Upper lobe of left lung (tissue), 6 donors: ENCODE data around the gene MINDY1. TPM values are rescaled to one million over a fixed set of nuclear protein-coding genes. Genes with fewer than 3 reads are reported as not detected.

ENCODE experiments used
- ATAC-seq, 2 donors: fragments of 200-7000 bp; cut with Tn5 transposase; one replicate each; pipeline ENCODE4 v1.9.1; 2022; ENCODE audit warnings: mild to moderate bottlenecking in 2 of 2, moderate library complexity in 2 of 2; ENCODE audit not compliant: low FRiP score in 2 of 2
- DNase-seq, 2 donors: peaks; one replicate each; pipeline ENCODE4 v3.0.0-alpha.2; 2019 to 2020
- H3K27ac ChIP-seq, 4 donors: fragments of 200-600 bp; sonication (generic); one replicate each; pipeline ENCODE4 v1.5.1; 2016 to 2019
- H3K27me3 ChIP-seq, 4 donors: fragments of 200-600 bp; sonication (generic); one replicate each; pipeline ENCODE4 v1.5.1; 2017 to 2019
- H3K36me3 ChIP-seq, 4 donors: fragments of 200-600 bp; sonication (generic); one replicate each; pipeline ENCODE4 v1.5.1; 2016 to 2019
- H3K4me1 ChIP-seq, 4 donors: fragments of 200-600 bp; sonication (generic); one replicate each; pipeline ENCODE4 v1.5.1; 2018 to 2019
- H3K4me3 ChIP-seq, 4 donors: fragments of 200-600 bp; sonication (generic); one replicate each; pipeline ENCODE4 v1.5.1; 2017 to 2019; ENCODE audit warnings: mild to moderate bottlenecking in 2 of 4, moderate library complexity in 1 of 4
- H3K9me3 ChIP-seq, 4 donors: fragments of 200-600 bp; sonication (generic); one replicate each; pipeline ENCODE4 v1.5.1; 2018 to 2019
- EP300 ChIP-seq, 4 donors: sonication (generic); formaldehyde crosslinking; IDR thresholded peaks; one replicate each; pipeline ENCODE4 v1.5.1; 2017; ENCODE audit warnings: antibody characterized with exemption in 4 of 4, control low read depth in 2 of 4
- POLR2A ChIP-seq, 4 donors: fragments of 450-650 bp; IDR thresholded peaks; one replicate each; pipeline ENCODE4 v1.5.1; 2016 to 2017; ENCODE audit warnings: antibody characterized with exemption in 4 of 4, mild to moderate bottlenecking in 2 of 4
- POLR2AphosphoS5 ChIP-seq, 2 donors: sonication (generic); formaldehyde crosslinking; IDR thresholded peaks; one replicate each; pipeline ENCODE4 v1.5.1; 2017; ENCODE audit warnings: antibody characterized with exemption in 2 of 2
- WGBS, 2 donors: methylation state at CpG; one replicate each; pipeline ENCODE4 v1.1.5; 2017 to 2018; 5-methylcytosine and 5-hydroxymethylcytosine counted together
- total RNA-seq, 6 donors: library from RNA; depleted of rRNA in 4 of 6; stranded (reverse); fragments of >200 nt in 4 of 6; gene quantifications; one replicate each; pipeline versions ENCODE4 v1.1.0 to v1.2.1, GENCODE V29; 2016 to 2021
- TF ChIP-seq, protein P1 (sequence below), 6 experiments: fragments of 450-650 bp in 4 of 6; fragments of 200-600 bp in 2 of 6; sonication (generic) in 2 of 6; IDR thresholded peaks; one replicate each; pipeline ENCODE4 v1.5.1; 2016 to 2019; ENCODE audit warnings: antibody characterized with exemption in 6 of 6
- donor health status: DM: no; HTN: no; CAD: no; lungs with moderate emphysema.
- donor health status: DM: no; HTN: yes; CAD: no; lungs with severe emphysema.

MINDY1 gene
- total RNA-seq, 6 donors from 2014 or later, result 14.5 to 34.3 (median 26.9) TPM

DNA sequence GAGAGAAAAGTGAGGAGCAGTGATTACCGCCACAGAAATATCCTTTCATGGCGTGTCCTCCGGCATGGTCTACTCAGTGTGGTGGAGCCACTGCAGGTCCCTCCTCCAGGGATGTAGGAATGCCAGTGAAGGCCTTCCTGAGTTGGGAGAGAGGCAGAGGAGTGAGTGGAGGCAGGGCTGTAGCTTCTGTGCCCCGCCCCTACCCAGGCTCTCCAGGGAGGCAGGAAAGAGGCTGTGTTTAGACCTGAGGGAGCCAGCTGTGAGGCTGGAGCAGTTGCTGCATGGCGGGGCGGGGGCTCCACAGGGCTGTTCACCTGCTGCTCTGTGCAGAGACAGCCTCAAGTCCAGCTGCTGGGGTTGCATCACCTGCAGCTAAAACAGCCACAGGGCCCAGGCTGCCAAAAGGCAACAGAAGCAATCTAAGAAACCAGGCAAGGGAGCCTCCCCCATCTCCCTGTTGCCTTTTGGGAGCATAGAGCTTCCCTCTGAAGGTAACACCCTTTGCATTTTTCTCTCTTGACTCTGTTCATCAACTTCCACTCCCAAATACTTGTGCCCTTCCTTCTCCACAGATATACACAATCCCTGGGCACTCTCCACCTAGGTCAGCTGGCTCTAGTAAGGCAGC is 25.4 kb downstream of the MINDY1 start:
- ATAC-seq (peak in 1 of 2 donors; percentile 71), DNase-seq (peak; percentile 52 to 78)
- no peak overlapping the region for H3K4me3 ChIP-seq
- no peaks in the 10 kb centered on the region for H3K36me3 ChIP-seq
- TF ChIP-seq POLR2A (IDR thresholded peaks at IDR 0.05) (peak in 1 of 4 donors; percentile 13), POLR2AphosphoS5 (IDR thresholded peaks at IDR 0.05) (no peak)
- WGBS, 2 donors, result 62 to 88% methylated on average over 6 of the region's 6 CpGs
- no peaks in the 10 kb centered on the region for H3K9me3 ChIP-seq
- H3K27ac ChIP-seq, result peak overlapping the region; percentile 2 to 53 (median 33)
- H3K27me3 ChIP-seq, result no peaks in the 10 kb centered on the region
- H3K4me1 ChIP-seq, result peaks cover 37 to 52% (median 47%) of the 10 kb centered on the region in 4 donors

DNA sequence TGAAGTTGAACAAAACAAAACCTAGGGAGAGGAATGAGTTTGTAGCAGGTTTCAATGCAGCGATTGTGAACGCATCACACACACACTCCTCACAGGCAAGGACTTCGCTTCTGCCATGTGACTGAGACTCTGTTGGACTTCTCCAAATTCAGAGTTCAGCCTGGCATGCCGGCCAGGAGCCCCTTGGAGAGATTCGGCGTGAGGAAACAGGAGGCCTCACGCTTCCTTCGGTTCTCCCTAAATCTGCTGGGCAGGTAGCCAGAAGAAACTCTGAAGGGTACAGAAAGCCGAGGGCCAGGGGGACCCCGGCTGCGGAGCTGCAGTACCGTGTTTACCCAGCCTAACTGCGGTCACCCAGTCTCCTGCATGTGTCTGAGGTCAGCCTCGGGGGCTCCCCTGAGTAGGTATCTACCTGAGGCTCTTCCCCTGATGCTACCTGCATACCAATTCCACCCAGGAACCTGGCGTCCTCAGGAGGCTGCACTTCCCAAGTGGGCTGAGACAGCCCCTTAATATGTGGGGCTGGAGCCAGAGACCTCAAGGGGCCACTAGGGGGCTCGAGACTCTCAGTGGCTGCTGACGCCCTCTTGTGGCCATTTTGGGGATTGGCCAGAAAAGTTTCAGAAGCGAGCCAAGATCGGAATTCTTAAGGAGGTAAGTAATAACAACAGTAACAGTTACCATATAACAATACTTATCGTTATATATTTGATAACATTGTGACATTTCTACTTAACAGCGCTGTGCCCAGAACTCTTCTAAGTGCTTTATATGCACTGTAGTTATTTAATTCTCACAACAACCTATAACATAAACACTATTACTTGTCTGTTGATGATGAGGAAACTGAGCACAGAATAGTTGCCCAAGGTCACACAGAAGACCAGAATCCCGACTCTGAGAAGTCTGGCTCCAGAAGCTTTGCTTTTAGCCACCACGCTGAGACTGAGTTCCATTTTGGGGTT is 27.3 kb downstream of the MINDY1 start:
- Histone ChIP-seq H3K4me3 (peak overlapping the region in 3 of 4 donors; percentile 22 to 42 (median 39)), H3K4me1 (peaks cover 42 to 65% (median 54%) of the 10 kb centered on the region in 4 donors), H3K27ac (peak overlapping the region; percentile 82 to 99 (median 88)), H3K36me3 (no peaks in the 10 kb centered on the region), H3K9me3 (no peaks in the 10 kb centered on the region), H3K27me3 (no peaks in the 10 kb centered on the region)
- ATAC-seq (peak; percentile 80), DNase-seq (peak in 1 of 2 donors; percentile 92)
- 10 to 12% methylated on average over 17 to 23 of the region's 23 CpGs for WGBS, 2 donors
- TF ChIP-seq POLR2A (IDR thresholded peaks at IDR 0.05), result peak in 1 of 4 donors; percentile 9
- no peak for TF ChIP-seq EP300 (IDR thresholded peaks at IDR 0.05)
- peak in 1 of 2 donors; percentile 14 for TF ChIP-seq POLR2AphosphoS5 (IDR thresholded peaks at IDR 0.05)
- TF ChIP-seq, protein P1, sequence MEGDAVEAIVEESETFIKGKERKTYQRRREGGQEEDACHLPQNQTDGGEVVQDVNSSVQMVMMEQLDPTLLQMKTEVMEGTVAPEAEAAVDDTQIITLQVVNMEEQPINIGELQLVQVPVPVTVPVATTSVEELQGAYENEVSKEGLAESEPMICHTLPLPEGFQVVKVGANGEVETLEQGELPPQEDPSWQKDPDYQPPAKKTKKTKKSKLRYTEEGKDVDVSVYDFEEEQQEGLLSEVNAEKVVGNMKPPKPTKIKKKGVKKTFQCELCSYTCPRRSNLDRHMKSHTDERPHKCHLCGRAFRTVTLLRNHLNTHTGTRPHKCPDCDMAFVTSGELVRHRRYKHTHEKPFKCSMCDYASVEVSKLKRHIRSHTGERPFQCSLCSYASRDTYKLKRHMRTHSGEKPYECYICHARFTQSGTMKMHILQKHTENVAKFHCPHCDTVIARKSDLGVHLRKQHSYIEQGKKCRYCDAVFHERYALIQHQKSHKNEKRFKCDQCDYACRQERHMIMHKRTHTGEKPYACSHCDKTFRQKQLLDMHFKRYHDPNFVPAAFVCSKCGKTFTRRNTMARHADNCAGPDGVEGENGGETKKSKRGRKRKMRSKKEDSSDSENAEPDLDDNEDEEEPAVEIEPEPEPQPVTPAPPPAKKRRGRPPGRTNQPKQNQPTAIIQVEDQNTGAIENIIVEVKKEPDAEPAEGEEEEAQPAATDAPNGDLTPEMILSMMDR (IDR thresholded peaks at IDR 0.05), result peak; percentile 95 to 99 (median 98)

DNA sequence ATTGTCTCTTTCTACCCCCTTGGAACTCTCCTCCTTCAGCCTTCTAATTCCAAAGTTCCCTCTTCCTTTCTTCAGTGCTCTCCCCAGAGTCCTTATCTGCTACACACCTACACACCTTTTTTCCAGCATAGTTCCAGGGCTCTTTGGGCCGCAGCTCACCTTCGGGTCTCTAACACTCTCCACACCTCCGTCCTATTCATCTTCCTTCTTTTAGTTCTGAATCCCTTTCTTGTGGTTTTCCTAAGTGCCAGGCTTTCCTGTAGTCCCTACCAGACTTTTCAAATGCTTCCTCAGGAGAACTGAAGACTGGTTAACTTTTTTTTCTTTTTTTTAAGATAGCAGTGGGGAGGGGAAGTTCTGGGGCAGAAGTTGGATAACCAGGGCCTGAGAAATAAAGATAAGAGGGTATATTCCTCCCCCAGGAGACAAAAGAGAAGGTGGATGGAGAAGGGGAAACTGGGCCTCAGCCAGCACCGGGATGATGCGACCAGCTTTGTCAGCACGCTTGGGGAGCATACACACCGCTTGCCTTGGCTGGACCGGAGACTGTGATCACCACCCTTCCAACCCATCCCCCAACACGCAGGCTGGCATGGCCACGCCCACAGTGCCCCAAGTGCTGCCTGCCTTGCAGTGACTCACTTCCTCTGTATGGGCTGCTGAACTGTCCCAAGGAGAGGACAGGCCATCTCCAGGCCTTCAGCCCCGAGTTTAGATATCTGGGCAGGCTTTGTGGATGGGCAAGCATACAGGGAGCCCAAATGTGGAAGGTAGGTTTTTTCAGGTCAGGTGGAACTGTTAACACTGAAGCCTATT is 29.6 kb downstream of the MINDY1 start:
- H3K9me3 ChIP-seq, result no peaks in the 10 kb centered on the region
- H3K4me1 ChIP-seq, result peaks cover 52 to 79% (median 67%) of the 10 kb centered on the region in 4 donors
- no peaks in the 10 kb centered on the region for H3K27me3 ChIP-seq
- ATAC-seq, result peak; percentile 70 to 85
- TF ChIP-seq POLR2A (IDR thresholded peaks at IDR 0.05) (peak in 1 of 4 donors; percentile 78), EP300 (IDR thresholded peaks at IDR 0.05) (no peak), POLR2AphosphoS5 (IDR thresholded peaks at IDR 0.05) (peak; percentile 80 to 94)
- TF ChIP-seq, protein P1 (IDR thresholded peaks at IDR 0.05), result peak in 1 of 6 experiments; percentile 8
- 13 to 26% methylated on average over 9 to 11 of the region's 11 CpGs for WGBS, 2 donors
- no peaks in the 10 kb centered on the region for H3K36me3 ChIP-seq
- H3K4me3 ChIP-seq, result peak overlapping the region in 1 of 4 donors; percentile 19
- H3K27ac ChIP-seq, result peak overlapping the region; percentile 82 to 99 (median 88)
- peak; percentile 93 to 98 for DNase-seq

DNA sequence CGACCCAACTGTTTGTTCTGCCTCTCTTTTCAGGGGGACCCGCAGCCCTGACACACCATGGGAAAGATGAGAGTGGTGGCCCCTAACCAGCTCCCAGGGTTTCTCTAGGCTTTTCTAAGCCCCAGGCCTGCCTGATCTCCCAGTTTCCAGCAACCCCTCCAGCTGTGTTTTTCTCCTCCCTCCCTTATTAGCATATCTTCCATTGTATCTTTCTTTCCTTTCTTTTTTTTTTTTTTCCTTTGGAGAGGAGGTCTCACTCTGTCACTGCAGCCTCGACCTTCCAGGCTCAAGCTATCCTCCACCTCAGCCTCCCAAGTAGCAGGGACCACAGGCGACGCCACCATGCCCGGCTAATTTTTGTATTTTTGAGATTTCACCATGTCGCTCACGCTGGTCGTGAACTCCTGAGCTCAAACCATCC is 30.3 kb downstream of the MINDY1 start:
- ATAC-seq (no peak), DNase-seq (no peak)
- H3K4me1 ChIP-seq, result peaks cover 58 to 79% (median 69%) of the 10 kb centered on the region in 4 donors
- H3K27ac ChIP-seq, result peak overlapping the region; percentile 82 to 99 (median 88)
- no peaks in the 10 kb centered on the region for H3K9me3 ChIP-seq
- TF ChIP-seq, protein P1 (IDR thresholded peaks at IDR 0.05), result no peak
- TF ChIP-seq POLR2AphosphoS5 (IDR thresholded peaks at IDR 0.05) (no peak), EP300 (IDR thresholded peaks at IDR 0.05) (no peak), POLR2A (IDR thresholded peaks at IDR 0.05) (no peak)
- WGBS, 2 donors, result 91 to 93% methylated on average over 9 of the region's 9 CpGs
- H3K27me3 ChIP-seq, result no peaks in the 10 kb centered on the region
- H3K36me3 ChIP-seq, result no peaks in the 10 kb centered on the region
- no peak overlapping the region for H3K4me3 ChIP-seq
